H9 (cell line): ENCODE data around the gene SLC45A1. TPM values are rescaled to one million over a fixed set of nuclear protein-coding genes. Genes with fewer than 3 reads are reported as not detected.

Experiments used
- DNase-seq: peaks from one replicate; pipeline ENCODE4 v3.0.0-alpha.2; 2017
- H2AFZ ChIP-seq: one replicate; pipeline ENCODE4 v1.6.1; 2013; ENCODE audit warnings: mild to moderate bottlenecking, low read length, control low read depth, moderate library complexity
- H2AK5ac ChIP-seq: 2 replicates; pipeline ENCODE4 v1.6.1; 2013; ENCODE audit warnings: low read length, control low read depth, mixed read lengths; ENCODE audit not compliant: insufficient read length
- H2BK120ac ChIP-seq: one replicate; pipeline ENCODE4 v1.6.1; 2013; ENCODE audit warnings: low read depth, mild to moderate bottlenecking, low read length, control low read depth, inconsistent platforms; ENCODE audit not compliant: poor library complexity, severe bottlenecking
- H2BK12ac ChIP-seq: 2 replicates; pipeline ENCODE4 v1.6.1; 2013; ENCODE audit warnings: low read length, control low read depth, mixed read lengths, low read depth; ENCODE audit not compliant: insufficient read length
- H2BK15ac ChIP-seq: 2 replicates; pipeline ENCODE4 v1.6.1; 2013; ENCODE audit warnings: low read depth, low read length, control low read depth
- H2BK20ac ChIP-seq: one replicate; pipeline ENCODE4 v1.6.1; 2013; ENCODE audit warnings: low read depth, mild to moderate bottlenecking, low read length, control low read depth, inconsistent platforms; ENCODE audit not compliant: poor library complexity, severe bottlenecking
- H2BK5ac ChIP-seq: 2 replicates; pipeline ENCODE4 v1.6.1; 2013; ENCODE audit warnings: low read length, control low read depth, mixed read lengths; ENCODE audit not compliant: insufficient read length
- H3K14ac ChIP-seq: 2 replicates; pipeline ENCODE4 v1.6.1; 2013; ENCODE audit warnings: low read length, control low read depth; ENCODE audit not compliant: insufficient read depth
- H3K18ac ChIP-seq: 2 replicates; pipeline ENCODE4 v1.6.1; 2013; ENCODE audit warnings: low read depth, mild to moderate bottlenecking, mixed read lengths, low read length, control low read depth; ENCODE audit not compliant: insufficient read length
- H3K23ac ChIP-seq: 2 replicates; pipeline ENCODE4 v1.6.1; 2013; ENCODE audit warnings: low read length, control low read depth, mixed read lengths, low read depth; ENCODE audit not compliant: insufficient read length
- H3K23me2 ChIP-seq: 2 replicates; pipeline ENCODE4 v1.6.1; 2013; ENCODE audit warnings: low read depth, mild to moderate bottlenecking, mixed read lengths, low read length, control low read depth; ENCODE audit not compliant: insufficient read length, poor library complexity, severe bottlenecking
- H3K27ac ChIP-seq: 2 replicates; pipeline ENCODE4 v1.5.1; 2013; ENCODE audit warnings: low read length, control low read depth, mixed read lengths, low read depth; ENCODE audit not compliant: insufficient read length
- H3K27me3 ChIP-seq: 2 replicates; pipeline ENCODE4 v1.6.1; 2013; ENCODE audit warnings: low read length, control low read depth, inconsistent platforms; ENCODE audit not compliant: insufficient read depth
- H3K4ac ChIP-seq: 2 replicates; pipeline ENCODE4 v1.6.1; 2013; ENCODE audit warnings: low read depth, mild to moderate bottlenecking, control low read depth, inconsistent platforms, low read length, moderate library complexity
- H3K4me1 ChIP-seq: 2 replicates; pipeline ENCODE4 v1.6.1; 2013; ENCODE audit warnings: low read length, control low read depth, inconsistent platforms; ENCODE audit not compliant: insufficient read depth
- H3K4me2 ChIP-seq: 2 replicates; pipeline ENCODE4 v1.6.1; 2013; ENCODE audit warnings: low read length, control low read depth, mixed read lengths; ENCODE audit not compliant: insufficient read length, insufficient read depth
- H3K56ac ChIP-seq: 2 replicates; pipeline ENCODE4 v1.6.1; 2013; ENCODE audit warnings: low read depth, mild to moderate bottlenecking, mixed read lengths, low read length, control low read depth; ENCODE audit not compliant: insufficient read length
- H3K79me1 ChIP-seq: 2 replicates; pipeline ENCODE4 v1.6.1; 2013; ENCODE audit warnings: low read depth, mild to moderate bottlenecking, moderate library complexity, low read length, control low read depth, inconsistent platforms; ENCODE audit not compliant: insufficient read depth, poor library complexity, severe bottlenecking
- H3K79me2 ChIP-seq: 2 replicates; pipeline ENCODE4 v1.6.1; 2013; ENCODE audit warnings: low read length, control low read depth, inconsistent platforms; ENCODE audit not compliant: insufficient read depth
- H3K9ac ChIP-seq: 2 replicates; pipeline ENCODE4 v1.6.1; 2013; ENCODE audit warnings: low read length, control low read depth, mixed read lengths; ENCODE audit not compliant: insufficient read length; ENCODE audit errors: extremely low read depth
- H3K9me3 ChIP-seq: one replicate; pipeline ENCODE4 v1.6.1; 2013; ENCODE audit warnings: low read depth, low read length, inconsistent platforms; ENCODE audit not compliant: control insufficient read depth
- H3T11ph ChIP-seq: one replicate; pipeline ENCODE4 v1.6.1; 2013; ENCODE audit warnings: mild to moderate bottlenecking, low read length, control low read depth, inconsistent platforms
- H4K20me1 ChIP-seq: one replicate; pipeline ENCODE4 v1.6.1; 2013; ENCODE audit not compliant: control insufficient read depth, insufficient read length, insufficient read depth
- H4K5ac ChIP-seq: 2 replicates; pipeline ENCODE4 v1.6.1; 2013; ENCODE audit warnings: low read depth, mild to moderate bottlenecking, mixed read lengths, low read length, control low read depth; ENCODE audit not compliant: insufficient read length
- H4K8ac ChIP-seq: replicated peaks from 2 replicates; pipeline ENCODE4 v1.6.1; 2013; ENCODE audit warnings: low read length, control low read depth, mixed read lengths, low read depth; ENCODE audit not compliant: insufficient read length
- H4K91ac ChIP-seq: 2 replicates; pipeline ENCODE4 v1.6.1; 2013; ENCODE audit warnings: low read depth, mild to moderate bottlenecking, moderate library complexity, mixed read lengths, low read length, control low read depth; ENCODE audit not compliant: insufficient read length
- H3K27ac Mint-ChIP-seq, 3 experiments: 2 replicates in 2 of 3; 3 replicates in 1 of 3; pipeline ENCODE4 v1.8.0; 2020 to 2021; ENCODE audit warnings: mixed read lengths in 3 of 3, mild to moderate bottlenecking in 1 of 3, moderate library complexity in 1 of 3
- H3K27me3 Mint-ChIP-seq: 2 replicates; pipeline ENCODE4 v1.8.0; 2021; ENCODE audit warnings: low read depth, mild to moderate bottlenecking, moderate library complexity, mixed read lengths
- H3K36me3 Mint-ChIP-seq, 3 experiments: 2 replicates in 2 of 3; 3 replicates in 1 of 3; pipeline ENCODE4 v1.8.0; 2020 to 2021; ENCODE audit warnings: low read depth in 3 of 3, mixed read lengths in 3 of 3; ENCODE audit not compliant: insufficient read depth in 1 of 3
- H3K4me1 Mint-ChIP-seq, 2 experiments: 2 replicates each; pipeline ENCODE4 v1.8.0; 2020; ENCODE audit warnings: mixed read lengths in 2 of 2
- H3K4me3 Mint-ChIP-seq, 2 experiments: 2 replicates in 1 of 2; 3 replicates in 1 of 2; pipeline ENCODE4 v1.8.0; 2020 to 2021; ENCODE audit warnings: mild to moderate bottlenecking in 2 of 2, mixed read lengths in 2 of 2, moderate library complexity in 1 of 2
- H3K9me3 Mint-ChIP-seq, 2 experiments: 2 replicates in 1 of 2; 3 replicates in 1 of 2; pipeline ENCODE4 v1.8.0; 2020; ENCODE audit warnings: mild to moderate bottlenecking in 2 of 2, mixed read lengths in 2 of 2, moderate library complexity in 1 of 2
- WGBS: extraction: QIAGEN DNeasy Blood & Tissue Kit; methylation state at CpG from one replicate; pipeline ENCODE4 v1.1.7; 2013; ENCODE audit warnings: missing lambda C conversion rate, low lambda C conversion rate, mixed read lengths; ENCODE audit not compliant: insufficient read length; ENCODE audit errors: extremely low coverage; 5-methylcytosine and 5-hydroxymethylcytosine counted together
- total RNA-seq: library from RNA; stranded (reverse); gene quantifications from 2 replicates; pipeline ENCODE4 v1.2.1, GENCODE V29; 2021
- TF ChIP-seq, protein P1 (sequence below): fragments of 200-600 bp; sonication (generic); conservative IDR thresholded peaks from 3 replicates; pipeline ENCODE4 v1.8.0; 2021; ENCODE audit warnings: antibody characterized with exemption, mild to moderate bottlenecking

Gene SLC45A1
- total RNA-seq, 1 experiment from 2014 or later, result 0.63 TPM

DNA sequence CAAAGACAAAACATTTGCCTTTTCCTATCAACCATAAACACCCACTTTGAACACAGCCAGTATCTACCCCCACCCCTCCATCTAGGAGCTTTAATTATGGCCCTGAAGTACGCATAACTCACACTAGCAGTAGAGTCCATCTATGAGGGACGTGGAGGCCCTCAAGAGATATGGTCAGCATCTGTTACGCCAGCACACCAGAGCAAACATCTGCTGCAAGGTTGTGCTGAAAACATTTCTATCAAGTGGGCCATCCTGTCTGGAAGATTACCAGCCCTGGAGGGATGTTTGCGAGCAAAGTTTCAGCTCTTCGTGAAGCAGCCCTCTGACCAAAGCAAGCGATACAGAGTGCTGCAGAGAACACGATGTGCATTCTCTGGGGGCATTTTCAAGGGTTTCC is 74.6 kb downstream of the SLC45A1 start:
- Histone ChIP-seq H3K9me3 (no peaks in the 10 kb centered on the region), H3K14ac (no peak overlapping the region), H3K23me2 (no peaks in the 10 kb centered on the region), H3K79me2 (peaks cover 9% of the 10 kb centered on the region; the same call in 1 of the 2 replicates), H3K4me1 (peaks cover 19% of the 10 kb centered on the region), H2BK20ac (no peak overlapping the region), H4K20me1 (no peaks in the 10 kb centered on the region), H3K4me2 (no peak overlapping the region), H3K9ac (no peak overlapping the region), H3K18ac (no peak overlapping the region), H2AFZ (no peak overlapping the region), H3K4ac (no peak overlapping the region), H3K23ac (no peak overlapping the region), H3K27ac (no peak overlapping the region), H4K8ac (no peak overlapping the region), H2BK15ac (no peak overlapping the region), H2BK5ac (no peak overlapping the region), H3K56ac (no peak overlapping the region), H2BK120ac (no peak overlapping the region), H4K5ac (no peak overlapping the region), H2BK12ac (no peak overlapping the region), H4K91ac (no peak overlapping the region), H2AK5ac (no peak overlapping the region), H3T11ph (no peak overlapping the region), H3K27me3 (no peaks in the 10 kb centered on the region), H3K79me1 (peaks cover 5% of the 10 kb centered on the region)
- DNase-seq, result no peak
- H3K27me3 Mint-ChIP-seq, result no peaks in the 10 kb centered on the region; the same call in 1 of the 2 replicates
- peaks cover 10 to 16% (median 14%) of the 10 kb centered on the region in 3 experiments; a peak in 6 of 7 replicates for H3K36me3 Mint-ChIP-seq
- no peaks in the 10 kb centered on the region for H3K9me3 Mint-ChIP-seq
- peak overlapping the region; percentile 2 to 16 (median 13); a peak in 6 of 7 replicates for H3K27ac Mint-ChIP-seq
- TF ChIP-seq, protein P1, sequence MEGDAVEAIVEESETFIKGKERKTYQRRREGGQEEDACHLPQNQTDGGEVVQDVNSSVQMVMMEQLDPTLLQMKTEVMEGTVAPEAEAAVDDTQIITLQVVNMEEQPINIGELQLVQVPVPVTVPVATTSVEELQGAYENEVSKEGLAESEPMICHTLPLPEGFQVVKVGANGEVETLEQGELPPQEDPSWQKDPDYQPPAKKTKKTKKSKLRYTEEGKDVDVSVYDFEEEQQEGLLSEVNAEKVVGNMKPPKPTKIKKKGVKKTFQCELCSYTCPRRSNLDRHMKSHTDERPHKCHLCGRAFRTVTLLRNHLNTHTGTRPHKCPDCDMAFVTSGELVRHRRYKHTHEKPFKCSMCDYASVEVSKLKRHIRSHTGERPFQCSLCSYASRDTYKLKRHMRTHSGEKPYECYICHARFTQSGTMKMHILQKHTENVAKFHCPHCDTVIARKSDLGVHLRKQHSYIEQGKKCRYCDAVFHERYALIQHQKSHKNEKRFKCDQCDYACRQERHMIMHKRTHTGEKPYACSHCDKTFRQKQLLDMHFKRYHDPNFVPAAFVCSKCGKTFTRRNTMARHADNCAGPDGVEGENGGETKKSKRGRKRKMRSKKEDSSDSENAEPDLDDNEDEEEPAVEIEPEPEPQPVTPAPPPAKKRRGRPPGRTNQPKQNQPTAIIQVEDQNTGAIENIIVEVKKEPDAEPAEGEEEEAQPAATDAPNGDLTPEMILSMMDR, result no peak
- WGBS, result no CpG with 5 or more reads among the region's 7 CpGs
- H3K4me1 Mint-ChIP-seq, result peaks cover 31 to 39% of the 10 kb centered on the region in 2 experiments
- no peak overlapping the region for H3K4me3 Mint-ChIP-seq
